T-helper 17 cell (primary cell): Measurements from ENCODE around the gene KRTAP16-1. TPM values are rescaled to one million over a fixed set of nuclear protein-coding genes. Genes with fewer than 3 reads are reported as not detected.
"Not testable (repeated sequence)": the region's sequence is repeated elsewhere in the genome, so short reads cannot be mapped to it uniquely, and the experiment has no call there.

Source experiments
- ATAC-seq: fragments of 150-1000 bp; cut with Tn5 transposase; 2 replicates; pipeline ENCODE4 v1.10.0; 2021; ENCODE audit warnings: mild to moderate bottlenecking, moderate library complexity
- DNase-seq, 3 donors: peaks; one replicate each; pipeline versions ENCODE4 v3.0.0 to v3.0.0-alpha.2; 2020 to 2021
- H3K9me3 ChIP-seq: one replicate; pipeline ENCODE4 v1.7.0; 2013; ENCODE audit warnings: low read length, mild to moderate bottlenecking; ENCODE audit not compliant: control insufficient read depth, poor library complexity, severe bottlenecking
- H3K27ac Mint-ChIP-seq: one replicate; pipeline ENCODE4 v1.8.0; 2022; ENCODE audit warnings: mild to moderate bottlenecking, moderate library complexity, mixed read lengths
- H3K27me3 Mint-ChIP-seq: one replicate; pipeline ENCODE4 v1.8.0; 2022; ENCODE audit warnings: mixed read lengths
- H3K36me3 Mint-ChIP-seq: one replicate; pipeline ENCODE4 v1.8.0; 2022; ENCODE audit warnings: low read depth, mixed read lengths
- H3K4me1 Mint-ChIP-seq: one replicate; pipeline ENCODE4 v1.8.0; 2022; ENCODE audit warnings: mild to moderate bottlenecking, mixed read lengths
- H3K4me3 Mint-ChIP-seq: one replicate; pipeline ENCODE4 v1.8.0; 2022; ENCODE audit warnings: mild to moderate bottlenecking, moderate library complexity, mixed read lengths
- total RNA-seq, 4 donors: library from RNA in 2 of 4; stranded (reverse) in 2 of 4; gene quantifications; one replicate each; pipeline ENCODE4 v1.2.3 and lab custom pipeline; 2022 to 2026

The KRTAP16-1 gene
- total RNA-seq, 2 donors from 2014 or later, result 0.17 to 0.34 TPM

GRCh38 chr17:41271323-41271722 lies 37.8 kb downstream of the KRTAP16-1 start:
- not testable (repeated sequence) for DNase-seq, H3K36me3 Mint-ChIP-seq, H3K4me1 Mint-ChIP-seq, ATAC-seq, H3K4me3 Mint-ChIP-seq, H3K27ac Mint-ChIP-seq, H3K9me3 ChIP-seq
- peaks cover 15% of the 10 kb centered on the region for H3K27me3 Mint-ChIP-seq

- Mint-ChIP-seq H3K27me3 (peaks cover 12% of the 10 kb centered on the region), H3K36me3 (no peaks in the 10 kb centered on the region), H3K4me1 (peaks cover 4% of the 10 kb centered on the region), H3K27ac (no peak overlapping the region), H3K4me3 (no peak overlapping the region)
- DNase-seq (no peak), ATAC-seq (no peak)
- no peaks in the 10 kb centered on the region for H3K9me3 ChIP-seq
Observed at GRCh38 chr17:41267711-41268110, 41.4 kb downstream of the KRTAP16-1 start.

GRCh38 chr17:41265078-41265477 lies 44.0 kb downstream of the KRTAP16-1 start, which contains the start of gene KRTAP9-6:
Gene KRTAP9-6 (plus strand): TSS chr17:41265378. CDS start chr17:41265378, 0 bp downstream.
- Mint-ChIP-seq H3K4me1 (peaks cover 2% of the 10 kb centered on the region), H3K27ac (no peak within 1 kb of the TSS), H3K36me3 (no peaks in the 10 kb centered on the region), H3K27me3 (peaks cover 23% of the 10 kb centered on the region), H3K4me3 (no peak within 1 kb of the TSS)
- H3K9me3 ChIP-seq, result no peaks in the 10 kb centered on the region
- ATAC-seq (no peak), DNase-seq (no peak)

DNA sequence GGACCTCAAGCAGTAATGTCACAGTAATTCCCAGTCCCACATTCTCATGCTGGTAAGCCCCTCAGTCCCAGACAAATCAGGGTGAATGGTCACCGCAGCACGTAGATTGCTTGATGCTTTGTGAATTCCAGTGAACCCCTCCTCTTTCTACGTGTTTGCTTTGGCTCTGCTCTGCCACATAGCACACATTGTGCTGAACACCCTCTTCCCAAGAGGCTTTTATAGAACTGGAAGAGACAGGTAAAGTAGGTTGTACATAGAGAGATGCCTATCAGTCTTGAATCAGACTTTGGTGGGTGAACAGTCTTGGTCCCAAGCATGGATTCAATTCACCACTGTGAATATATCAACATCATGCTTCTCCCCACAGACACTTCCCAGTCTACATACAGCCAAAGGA lies 44.5 kb downstream of the KRTAP16-1 start:
- Mint-ChIP-seq H3K4me3 (no peak overlapping the region), H3K4me1 (peaks cover 2% of the 10 kb centered on the region), H3K27ac (no peak overlapping the region), H3K36me3 (no peaks in the 10 kb centered on the region), H3K27me3 (peaks cover 23% of the 10 kb centered on the region)
- no peak for ATAC-seq
- H3K9me3 ChIP-seq, result no peaks in the 10 kb centered on the region
- no peak for DNase-seq

GRCh38 chr17:41263212-41263611 lies 45.9 kb downstream of the KRTAP16-1 start:
- no peak for ATAC-seq
- DNase-seq, result no peak
- Mint-ChIP-seq H3K27me3 (peaks cover 35% of the 10 kb centered on the region), H3K4me3 (no peak overlapping the region), H3K27ac (no peak overlapping the region), H3K4me1 (peaks cover 2% of the 10 kb centered on the region), H3K36me3 (no peaks in the 10 kb centered on the region)
- no peaks in the 10 kb centered on the region for H3K9me3 ChIP-seq

GRCh38 chr17:41258406-41258805 lies 50.7 kb downstream of the KRTAP16-1 start:
- H3K27ac Mint-ChIP-seq, result no peak overlapping the region
- no peaks in the 10 kb centered on the region for H3K36me3 Mint-ChIP-seq

More at GRCh38 chr17:41258406-41258805, 50.7 kb downstream of the KRTAP16-1 start:
- no peak overlapping the region for H3K4me3 Mint-ChIP-seq
- peaks cover 3% of the 10 kb centered on the region for H3K4me1 Mint-ChIP-seq
- peaks cover 52% of the 10 kb centered on the region for H3K27me3 Mint-ChIP-seq
- DNase-seq (no peak), ATAC-seq (no peak)
- no peaks in the 10 kb centered on the region for H3K9me3 ChIP-seq

Other genes with a start within 250 kb of the KRTAP16-1 start
- not detected for gene KRTAP2-3, start 249.2 kb downstream of the KRTAP16-1 start, total RNA-seq
- gene KRTAP2-4, start 243.4 kb downstream of the KRTAP16-1 start, total RNA-seq, result not detected
- gene KRTAP4-7, start 225.2 kb downstream of the KRTAP16-1 start, total RNA-seq, result not detected
- not detected for gene KRTAP4-8, start 211.2 kb downstream of the KRTAP16-1 start, total RNA-seq
- gene KRTAP4-16, start 207.1 kb downstream of the KRTAP16-1 start, total RNA-seq, result not detected
- not detected for gene KRTAP4-9, start 203.9 kb downstream of the KRTAP16-1 start, total RNA-seq
- gene KRTAP4-11, start 190.9 kb downstream of the KRTAP16-1 start, total RNA-seq, result not detected
- not detected for gene KRTAP4-12, start 185.1 kb downstream of the KRTAP16-1 start, total RNA-seq
- not detected for gene KRTAP4-6, start 168.8 kb downstream of the KRTAP16-1 start, total RNA-seq
- gene KRTAP4-5, start 159.5 kb downstream of the KRTAP16-1 start, total RNA-seq, result not detected
- not detected for gene KRTAP4-4, start 148.6 kb downstream of the KRTAP16-1 start, total RNA-seq
- not detected for gene KRTAP4-3, start 141.1 kb downstream of the KRTAP16-1 start, total RNA-seq
- gene KRTAP4-2, start 131.1 kb downstream of the KRTAP16-1 start, total RNA-seq, result not detected
- gene KRTAP4-1, start 124.4 kb downstream of the KRTAP16-1 start, total RNA-seq, result not detected
- gene KRTAP9-1, start 119.4 kb downstream of the KRTAP16-1 start, total RNA-seq, result not detected
- gene KRTAP9-2, start 82.7 kb downstream of the KRTAP16-1 start, total RNA-seq, result not detected
- gene KRTAP9-3, start 76.9 kb downstream of the KRTAP16-1 start, total RNA-seq, result not detected
- gene KRTAP9-8, start 71.3 kb downstream of the KRTAP16-1 start, total RNA-seq, result not detected
- gene KRTAP9-4, start 59.6 kb downstream of the KRTAP16-1 start, total RNA-seq, result not detected
- gene KRTAP9-9, start 53.9 kb downstream of the KRTAP16-1 start, total RNA-seq, result not detected
- not detected for gene KRTAP9-6, start 43.9 kb downstream of the KRTAP16-1 start, total RNA-seq
- gene KRTAP9-7, start 33.6 kb downstream of the KRTAP16-1 start, total RNA-seq, result not detected
- not detected for gene KRTAP29-1, start 6.5 kb downstream of the KRTAP16-1 start, total RNA-seq
- not detected for gene KRTAP17-1, start 6.4 kb upstream of the KRTAP16-1 start, total RNA-seq
- gene KRT33A, start 41.5 kb upstream of the KRTAP16-1 start, total RNA-seq, result not detected
- not detected for gene KRT33B, start 60.5 kb upstream of the KRTAP16-1 start, total RNA-seq
- not detected for gene KRT34, start 73.0 kb upstream of the KRTAP16-1 start, total RNA-seq
- gene KRT31, start 88.3 kb upstream of the KRTAP16-1 start, total RNA-seq, result not detected
- not detected for gene KRT37, start 115.3 kb upstream of the KRTAP16-1 start, total RNA-seq
- not detected for gene KRT38, start 131.7 kb upstream of the KRTAP16-1 start, total RNA-seq
- not detected for gene KRT32, start 158.1 kb upstream of the KRTAP16-1 start, total RNA-seq
- not detected for gene KRT35, start 171.8 kb upstream of the KRTAP16-1 start, total RNA-seq
- not detected for gene KRT36, start 180.6 kb upstream of the KRTAP16-1 start, total RNA-seq
- not detected for gene KRT13, start 196.3 kb upstream of the KRTAP16-1 start, total RNA-seq
- not detected for gene KRT15, start 209.6 kb upstream of the KRTAP16-1 start, total RNA-seq
- gene KRT19, start 219.0 kb upstream of the KRTAP16-1 start, total RNA-seq, result not detected